GM19023 (cell line): Measurements from ENCODE around the gene ARID5B.

ENCODE experiments used
- ATAC-seq: cut with Tn5 transposase; IDR thresholded peaks from one replicate; pipeline ENCODE4 v1.9.1; 2021; ENCODE audit warnings: mild to moderate bottlenecking, moderate library complexity; ENCODE audit not compliant: unreplicated experiment

ARID5B gene

GRCh38 chr10:61904733-61905725 is 3.5 kb downstream of the ARID5B start:
- ATAC-seq: peak; percentile 31

- ATAC-seq: no peak
Measured at GRCh38 chr10:61905837-61906561, 4.5 kb downstream of the ARID5B start.

GRCh38 chr10:61906562-61906901 is 5.0 kb downstream of the ARID5B start:
- no peak for ATAC-seq

- no peak for ATAC-seq
Measured at GRCh38 chr10:61907011-61907410, 5.5 kb downstream of the ARID5B start.

GRCh38 chr10:61907587-61907986 is 6.1 kb downstream of the ARID5B start:
- no peak for ATAC-seq

- no peak for ATAC-seq
Measured at GRCh38 chr10:61910226-61910805, 8.8 kb downstream of the ARID5B start.

- no peak for ATAC-seq
Measured at GRCh38 chr10:61910894-61911293, 9.4 kb downstream of the ARID5B start.

- no peak for ATAC-seq
Measured at GRCh38 chr10:61911425-61911824, 9.9 kb downstream of the ARID5B start.

GRCh38 chr10:61912981-61913380 is 11.5 kb downstream of the ARID5B start:
- no peak for ATAC-seq

DNA sequence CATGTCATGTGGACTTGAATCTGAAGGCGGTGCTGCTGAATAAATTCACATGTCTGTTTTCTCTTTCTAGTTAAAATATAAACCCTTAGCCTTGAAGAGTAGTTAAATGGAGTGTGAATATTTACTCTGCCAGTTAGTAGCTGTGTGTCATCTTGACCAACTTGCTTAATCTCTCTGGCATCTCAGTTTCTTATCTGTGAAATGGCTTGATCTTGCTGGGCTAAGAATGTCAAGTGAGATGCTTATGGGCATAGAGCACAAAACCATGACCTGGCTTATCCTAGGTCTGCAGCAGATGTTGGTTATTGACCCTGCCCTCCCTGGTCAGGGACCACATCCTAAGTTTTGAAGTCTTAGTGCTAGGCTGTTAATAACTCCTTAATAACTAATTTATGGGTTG is 16.6 kb downstream of the ARID5B start:
- ATAC-seq: no peak

DNA sequence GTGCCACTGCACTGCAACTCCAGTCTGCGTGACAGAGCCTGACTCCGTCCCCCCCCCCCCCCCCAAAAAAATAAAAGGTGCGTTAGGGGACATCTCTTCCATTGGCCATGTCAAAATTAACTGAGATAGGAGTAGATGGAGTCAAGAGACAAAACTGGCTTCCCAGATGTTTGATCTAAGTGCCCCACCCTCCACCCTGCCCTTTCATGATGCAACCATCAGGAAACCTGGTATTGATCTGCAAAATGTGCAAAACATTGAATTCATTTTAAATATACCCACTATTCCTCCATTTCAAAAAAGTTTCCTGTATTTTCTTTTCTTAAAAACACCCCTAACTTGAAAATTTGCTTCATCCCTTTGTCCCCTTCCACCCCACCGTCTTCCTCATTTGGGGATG is 17.5 kb downstream of the ARID5B start:
- ATAC-seq: no peak

- no peak for ATAC-seq
Measured at GRCh38 chr10:61919646-61920215, 18.2 kb downstream of the ARID5B start.

GRCh38 chr10:61921143-61921542 is 19.6 kb downstream of the ARID5B start:
- ATAC-seq: peak; percentile 81

DNA sequence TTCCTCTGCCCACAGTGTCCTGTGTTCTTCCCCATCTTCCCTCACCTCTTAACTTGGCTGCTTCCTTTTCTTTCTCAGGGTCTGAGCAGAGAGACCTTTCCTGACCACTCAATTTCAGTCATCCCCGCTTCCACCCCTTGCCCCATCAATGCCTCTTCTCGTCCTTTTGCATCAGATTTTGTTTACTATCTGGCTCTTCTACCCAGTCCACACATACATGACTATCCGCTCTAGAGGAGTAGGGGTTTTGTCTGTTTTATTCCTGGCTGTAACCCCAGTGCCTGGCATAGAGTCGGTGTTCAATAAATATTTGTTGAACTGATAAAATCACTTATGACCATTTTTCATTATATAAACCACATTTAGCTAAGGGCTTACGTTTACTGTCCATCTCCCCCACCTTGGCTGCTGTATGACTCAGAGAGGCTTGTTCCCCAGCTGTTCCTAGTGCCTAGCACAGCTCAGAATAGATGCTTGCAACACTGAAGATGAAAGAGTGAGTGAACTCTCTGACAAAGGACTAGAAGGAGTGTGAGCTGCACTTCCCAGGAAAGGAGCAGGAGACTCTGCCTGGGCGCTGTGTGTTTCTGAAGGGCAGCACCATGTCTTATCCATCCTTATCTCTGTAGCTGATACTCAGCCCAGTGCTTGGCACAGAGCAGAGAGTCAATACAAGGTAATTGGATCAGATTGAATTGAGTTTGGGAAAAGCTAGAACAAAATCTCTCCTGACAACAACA is 21.9 kb downstream of the ARID5B start:
- no peak for ATAC-seq

GRCh38 chr10:61923950-61924274 is 22.4 kb downstream of the ARID5B start:
- ATAC-seq: no peak

- ATAC-seq: no peak
Measured at GRCh38 chr10:61929555-61929954, 28.1 kb downstream of the ARID5B start.

GRCh38 chr10:61931620-61932332 is 30.3 kb downstream of the ARID5B start:
- no peak for ATAC-seq

GRCh38 chr10:61933859-61934555 is 32.5 kb downstream of the ARID5B start:
- no peak for ATAC-seq

DNA sequence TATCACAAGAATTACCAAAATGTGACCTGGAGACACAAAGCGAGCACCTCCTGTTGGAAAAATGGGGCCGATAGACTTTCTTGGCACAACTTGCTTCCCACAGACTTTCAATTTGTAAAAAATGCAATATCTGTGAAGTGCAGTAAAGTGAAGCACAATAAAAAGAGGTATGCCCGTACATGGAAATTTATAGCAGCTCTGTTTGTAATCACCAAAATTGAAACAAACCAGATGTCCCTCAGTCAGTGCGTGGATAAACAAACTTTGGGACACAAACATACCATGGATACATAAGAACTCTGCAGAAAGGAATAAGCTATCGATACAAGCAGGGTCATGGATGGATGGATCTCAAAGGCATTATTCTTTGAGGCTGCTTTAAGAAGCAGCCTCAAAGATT is 33.6 kb downstream of the ARID5B start:
- ATAC-seq: no peak

DNA sequence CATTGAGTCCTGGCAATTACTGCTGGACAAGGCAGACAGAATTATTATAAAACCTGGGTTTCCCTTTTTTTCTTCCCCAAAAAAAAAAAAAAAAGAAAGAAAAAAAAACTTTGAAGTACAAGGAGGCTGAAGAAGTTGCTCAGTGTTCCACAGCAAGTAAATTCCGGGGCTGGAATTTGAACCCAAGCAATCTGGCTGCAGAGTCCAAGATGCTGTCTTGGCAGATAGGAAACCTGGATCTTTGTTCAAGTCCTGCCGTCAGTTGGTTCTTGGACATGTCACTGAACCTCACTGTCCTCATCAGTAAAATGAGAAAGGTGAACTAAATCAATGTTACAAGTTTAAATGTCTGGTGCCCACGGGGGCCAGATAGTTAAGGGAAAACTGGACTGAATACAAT is 35.3 kb downstream of the ARID5B start:
- ATAC-seq: no peak
